NT2/D1 (cell line): Measurements from ENCODE around the gene RASL11A.

Experiments
- DNase-seq: peaks from one replicate; pipeline ENCODE4 v3.0.0-alpha.2; 2011; ENCODE audit warnings: low read depth, low spot score
- H3K27me3 ChIP-seq: 2 replicates; pipeline ENCODE4 v1.6.0; 2011; ENCODE audit warnings: mild to moderate bottlenecking; ENCODE audit not compliant: insufficient read length, insufficient read depth
- H3K36me3 ChIP-seq: 2 replicates; pipeline ENCODE4 v1.6.1; 2011; ENCODE audit warnings: mild to moderate bottlenecking, low read length, mixed read lengths; ENCODE audit not compliant: insufficient read depth, insufficient read length
- H3K4me1 ChIP-seq: 2 replicates; pipeline ENCODE4 v1.5.1; 2011; ENCODE audit not compliant: insufficient read depth, insufficient read length
- H3K4me3 ChIP-seq: 2 replicates; pipeline ENCODE4 v1.5.1; 2011; ENCODE audit warnings: low read depth; ENCODE audit not compliant: insufficient read length
- H3K9ac ChIP-seq: 2 replicates; pipeline ENCODE4 v1.6.0; 2011; ENCODE audit warnings: low read depth; ENCODE audit not compliant: insufficient read length
- H3K9me3 ChIP-seq: 2 replicates; pipeline ENCODE4 v1.5.1; 2011; ENCODE audit warnings: mild to moderate bottlenecking, low read length; ENCODE audit not compliant: insufficient read depth
- SUZ12 ChIP-seq: IDR thresholded peaks from 2 replicates; pipeline ENCODE4 v1.6.1; 2011; ENCODE audit not compliant: insufficient read length, insufficient read depth; ENCODE audit errors: extremely low read depth
- YY1 ChIP-seq: IDR thresholded peaks from 2 replicates; pipeline ENCODE4 v1.6.1; 2011; ENCODE audit not compliant: insufficient read length, insufficient read depth
- ZNF274 ChIP-seq: IDR thresholded peaks from 2 replicates; pipeline ENCODE4 v1.6.1; 2011; ENCODE audit warnings: mild to moderate bottlenecking, low read depth, low read length

The RASL11A gene

DNA sequence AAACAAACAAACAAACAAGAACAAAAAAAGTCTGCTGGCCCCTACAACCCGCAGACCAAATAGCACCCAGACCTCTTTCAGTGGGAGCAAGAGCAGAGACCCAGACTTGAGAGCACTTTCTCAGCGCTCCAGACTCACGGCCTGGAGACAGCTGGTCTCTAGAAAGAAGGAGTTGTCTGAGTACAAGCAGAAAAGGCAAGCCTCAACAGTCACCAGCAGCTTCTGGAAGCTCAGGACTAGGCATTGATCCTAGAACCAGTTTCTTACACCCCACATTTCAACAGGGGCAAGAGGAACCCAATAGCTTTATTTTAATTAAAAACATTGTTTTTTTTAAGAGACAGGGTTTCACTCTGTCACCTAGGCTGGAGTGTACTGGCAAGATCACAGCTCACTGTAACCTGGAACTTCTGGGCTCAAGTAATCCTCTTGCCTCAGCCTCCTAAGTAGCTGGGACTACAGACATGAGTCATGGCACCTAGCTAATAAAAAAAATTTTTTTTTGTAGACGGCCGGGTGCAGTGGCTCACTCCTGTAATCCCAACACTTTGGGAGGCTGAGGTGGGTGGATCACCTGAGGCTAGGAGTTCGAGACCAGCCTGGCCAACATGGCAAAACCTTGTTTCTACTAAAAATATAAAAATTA, 30.4 kb downstream of the RASL11A start:
- Histone ChIP-seq H3K4me3 (no peak overlapping the region), H3K4me1 (no peaks in the 10 kb centered on the region), H3K9ac (no peak overlapping the region), H3K27me3 (no peaks in the 10 kb centered on the region), H3K36me3 (no peaks in the 10 kb centered on the region), H3K9me3 (no peaks in the 10 kb centered on the region)
- TF ChIP-seq YY1 (no peak), SUZ12 (no peak), ZNF274 (no peak)
- no peak for DNase-seq

- Histone ChIP-seq H3K9me3 (no peaks in the 10 kb centered on the region), H3K9ac (no peak overlapping the region), H3K27me3 (no peaks in the 10 kb centered on the region), H3K36me3 (no peaks in the 10 kb centered on the region), H3K4me1 (no peaks in the 10 kb centered on the region), H3K4me3 (no peak overlapping the region)
- TF ChIP-seq YY1 (no peak), ZNF274 (no peak)
- DNase-seq: no peak
These were observed 32.1 kb downstream of the RASL11A start for GRCh38 chr13:27302643-27303262.

DNA sequence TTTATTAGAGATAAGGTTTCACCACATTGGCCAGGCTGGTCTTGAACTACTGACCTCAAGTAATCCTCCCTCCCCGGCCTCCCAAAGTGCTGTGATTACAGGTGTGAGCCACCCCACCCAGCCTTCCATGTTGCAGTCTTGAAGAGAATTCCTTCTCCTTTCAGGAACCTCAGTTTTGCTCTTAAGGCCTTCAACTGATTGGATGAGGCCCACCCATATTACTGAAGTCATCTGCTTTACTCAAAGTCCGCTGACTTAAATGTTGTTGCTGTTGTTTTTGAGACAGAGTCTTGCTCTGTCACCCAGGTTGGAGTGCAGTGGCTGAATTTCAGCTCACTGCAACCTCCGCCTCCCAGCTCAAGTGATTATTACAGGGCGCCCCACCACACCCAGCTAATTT, 33.5 kb downstream of the RASL11A start:
- H3K4me3 ChIP-seq: no peak overlapping the region
- no peaks in the 10 kb centered on the region for H3K27me3 ChIP-seq
- TF ChIP-seq YY1: no peak
- TF ChIP-seq ZNF274: no peak
- no peak overlapping the region for H3K9ac ChIP-seq
- H3K36me3 ChIP-seq: no peaks in the 10 kb centered on the region
- H3K4me1 ChIP-seq: no peaks in the 10 kb centered on the region
- no peak for DNase-seq
- H3K9me3 ChIP-seq: no peaks in the 10 kb centered on the region

- Histone ChIP-seq H3K9me3 (no peaks in the 10 kb centered on the region), H3K4me1 (no peaks in the 10 kb centered on the region), H3K36me3 (no peaks in the 10 kb centered on the region), H3K9ac (no peak overlapping the region), H3K4me3 (no peak overlapping the region), H3K27me3 (no peaks in the 10 kb centered on the region)
- TF ChIP-seq SUZ12 (no peak), YY1 (no peak), ZNF274 (no peak)
- no peak for DNase-seq
These were observed 34.0 kb downstream of the RASL11A start for GRCh38 chr13:27304611-27305010.

GRCh38 chr13:27306364-27306763, 35.7 kb downstream of the RASL11A start:
- no peaks in the 10 kb centered on the region for H3K9me3 ChIP-seq
- H3K4me3 ChIP-seq: no peak overlapping the region
- H3K9ac ChIP-seq: no peak overlapping the region
- DNase-seq: no peak
- no peaks in the 10 kb centered on the region for H3K27me3 ChIP-seq
- TF ChIP-seq YY1 (no peak), ZNF274 (no peak), SUZ12 (no peak)
- H3K36me3 ChIP-seq: no peaks in the 10 kb centered on the region
- no peaks in the 10 kb centered on the region for H3K4me1 ChIP-seq

- DNase-seq: no peak
- H3K9me3 ChIP-seq: no peaks in the 10 kb centered on the region
- H3K4me3 ChIP-seq: no peak overlapping the region
- no peaks in the 10 kb centered on the region for H3K4me1 ChIP-seq
- H3K36me3 ChIP-seq: no peaks in the 10 kb centered on the region
- H3K9ac ChIP-seq: no peak overlapping the region
- H3K27me3 ChIP-seq: no peaks in the 10 kb centered on the region
- TF ChIP-seq SUZ12: no peak
- no peak for TF ChIP-seq YY1
- no peak for TF ChIP-seq ZNF274
These were observed 38.3 kb downstream of the RASL11A start for GRCh38 chr13:27308941-27309340.

GRCh38 chr13:27309401-27309958, 38.9 kb downstream of the RASL11A start:
- DNase-seq: no peak
- no peak overlapping the region for H3K4me3 ChIP-seq
- no peaks in the 10 kb centered on the region for H3K9me3 ChIP-seq
- H3K9ac ChIP-seq: no peak overlapping the region
- no peaks in the 10 kb centered on the region for H3K36me3 ChIP-seq
- no peaks in the 10 kb centered on the region for H3K4me1 ChIP-seq
- no peak for TF ChIP-seq YY1
- no peaks in the 10 kb centered on the region for H3K27me3 ChIP-seq
